Measurements from ENCODE around the gene NHSL1.

GRCh38 chr6:138424004-138424904 lies 75.0 kb downstream of the NHSL1 start:
- TF ChIP-seq CTCF (IDR thresholded peaks at IDR 0.05; ENCODE audit: low read length) (no peak), EZH2phosphoT487 (IDR thresholded peaks at IDR 0.05; ENCODE audit: low read length) (no peak), EZH2 (optimal IDR thresholded peaks at IDR 0.05; ENCODE audit: low read depth, low read length) (no peak)

Data from MM.1S (cell line).